H9 (cell line): ENCODE results near the gene MIPOL1. TPM values are rescaled to one million over a fixed set of nuclear protein-coding genes. Genes with fewer than 3 reads are reported as not detected.

Experiments
- DNase-seq: peaks from one replicate; pipeline ENCODE4 v3.0.0-alpha.2; 2017
- H2AFZ ChIP-seq: one replicate; pipeline ENCODE4 v1.6.1; 2013; ENCODE audit warnings: mild to moderate bottlenecking, low read length, control low read depth, moderate library complexity
- H2AK5ac ChIP-seq: 2 replicates; pipeline ENCODE4 v1.6.1; 2013; ENCODE audit warnings: low read length, control low read depth, mixed read lengths; ENCODE audit not compliant: insufficient read length
- H2BK120ac ChIP-seq: one replicate; pipeline ENCODE4 v1.6.1; 2013; ENCODE audit warnings: low read depth, mild to moderate bottlenecking, low read length, control low read depth, inconsistent platforms; ENCODE audit not compliant: poor library complexity, severe bottlenecking
- H2BK12ac ChIP-seq: 2 replicates; pipeline ENCODE4 v1.6.1; 2013; ENCODE audit warnings: low read length, control low read depth, mixed read lengths, low read depth; ENCODE audit not compliant: insufficient read length
- H2BK15ac ChIP-seq: 2 replicates; pipeline ENCODE4 v1.6.1; 2013; ENCODE audit warnings: low read depth, low read length, control low read depth
- H2BK20ac ChIP-seq: one replicate; pipeline ENCODE4 v1.6.1; 2013; ENCODE audit warnings: low read depth, mild to moderate bottlenecking, low read length, control low read depth, inconsistent platforms; ENCODE audit not compliant: poor library complexity, severe bottlenecking
- H2BK5ac ChIP-seq: 2 replicates; pipeline ENCODE4 v1.6.1; 2013; ENCODE audit warnings: low read length, control low read depth, mixed read lengths; ENCODE audit not compliant: insufficient read length
- H3K14ac ChIP-seq: 2 replicates; pipeline ENCODE4 v1.6.1; 2013; ENCODE audit warnings: low read length, control low read depth; ENCODE audit not compliant: insufficient read depth
- H3K18ac ChIP-seq: 2 replicates; pipeline ENCODE4 v1.6.1; 2013; ENCODE audit warnings: low read depth, mild to moderate bottlenecking, mixed read lengths, low read length, control low read depth; ENCODE audit not compliant: insufficient read length
- H3K23ac ChIP-seq: 2 replicates; pipeline ENCODE4 v1.6.1; 2013; ENCODE audit warnings: low read length, control low read depth, mixed read lengths, low read depth; ENCODE audit not compliant: insufficient read length
- H3K23me2 ChIP-seq: 2 replicates; pipeline ENCODE4 v1.6.1; 2013; ENCODE audit warnings: low read depth, mild to moderate bottlenecking, mixed read lengths, low read length, control low read depth; ENCODE audit not compliant: insufficient read length, poor library complexity, severe bottlenecking
- H3K27ac ChIP-seq: 2 replicates; pipeline ENCODE4 v1.5.1; 2013; ENCODE audit warnings: low read length, control low read depth, mixed read lengths, low read depth; ENCODE audit not compliant: insufficient read length
- H3K27me3 ChIP-seq: 2 replicates; pipeline ENCODE4 v1.6.1; 2013; ENCODE audit warnings: low read length, control low read depth, inconsistent platforms; ENCODE audit not compliant: insufficient read depth
- H3K4ac ChIP-seq: 2 replicates; pipeline ENCODE4 v1.6.1; 2013; ENCODE audit warnings: low read depth, mild to moderate bottlenecking, control low read depth, inconsistent platforms, low read length, moderate library complexity
- H3K4me1 ChIP-seq: 2 replicates; pipeline ENCODE4 v1.6.1; 2013; ENCODE audit warnings: low read length, control low read depth, inconsistent platforms; ENCODE audit not compliant: insufficient read depth
- H3K4me2 ChIP-seq: 2 replicates; pipeline ENCODE4 v1.6.1; 2013; ENCODE audit warnings: low read length, control low read depth, mixed read lengths; ENCODE audit not compliant: insufficient read length, insufficient read depth
- H3K56ac ChIP-seq: 2 replicates; pipeline ENCODE4 v1.6.1; 2013; ENCODE audit warnings: low read depth, mild to moderate bottlenecking, mixed read lengths, low read length, control low read depth; ENCODE audit not compliant: insufficient read length
- H3K79me1 ChIP-seq: 2 replicates; pipeline ENCODE4 v1.6.1; 2013; ENCODE audit warnings: low read depth, mild to moderate bottlenecking, moderate library complexity, low read length, control low read depth, inconsistent platforms; ENCODE audit not compliant: insufficient read depth, poor library complexity, severe bottlenecking
- H3K79me2 ChIP-seq: 2 replicates; pipeline ENCODE4 v1.6.1; 2013; ENCODE audit warnings: low read length, control low read depth, inconsistent platforms; ENCODE audit not compliant: insufficient read depth
- H3K9ac ChIP-seq: 2 replicates; pipeline ENCODE4 v1.6.1; 2013; ENCODE audit warnings: low read length, control low read depth, mixed read lengths; ENCODE audit not compliant: insufficient read length; ENCODE audit errors: extremely low read depth
- H3K9me3 ChIP-seq: one replicate; pipeline ENCODE4 v1.6.1; 2013; ENCODE audit warnings: low read depth, low read length, inconsistent platforms; ENCODE audit not compliant: control insufficient read depth
- H3T11ph ChIP-seq: one replicate; pipeline ENCODE4 v1.6.1; 2013; ENCODE audit warnings: mild to moderate bottlenecking, low read length, control low read depth, inconsistent platforms
- H4K20me1 ChIP-seq: one replicate; pipeline ENCODE4 v1.6.1; 2013; ENCODE audit not compliant: control insufficient read depth, insufficient read length, insufficient read depth
- H4K5ac ChIP-seq: 2 replicates; pipeline ENCODE4 v1.6.1; 2013; ENCODE audit warnings: low read depth, mild to moderate bottlenecking, mixed read lengths, low read length, control low read depth; ENCODE audit not compliant: insufficient read length
- H4K8ac ChIP-seq: replicated peaks from 2 replicates; pipeline ENCODE4 v1.6.1; 2013; ENCODE audit warnings: low read length, control low read depth, mixed read lengths, low read depth; ENCODE audit not compliant: insufficient read length
- H4K91ac ChIP-seq: 2 replicates; pipeline ENCODE4 v1.6.1; 2013; ENCODE audit warnings: low read depth, mild to moderate bottlenecking, moderate library complexity, mixed read lengths, low read length, control low read depth; ENCODE audit not compliant: insufficient read length
- H3K27ac Mint-ChIP-seq, 3 experiments: 2 replicates in 2 of 3; 3 replicates in 1 of 3; pipeline ENCODE4 v1.8.0; 2020 to 2021; ENCODE audit warnings: mixed read lengths in 3 of 3, mild to moderate bottlenecking in 1 of 3, moderate library complexity in 1 of 3
- H3K27me3 Mint-ChIP-seq: 2 replicates; pipeline ENCODE4 v1.8.0; 2021; ENCODE audit warnings: low read depth, mild to moderate bottlenecking, moderate library complexity, mixed read lengths
- H3K36me3 Mint-ChIP-seq, 3 experiments: 2 replicates in 2 of 3; 3 replicates in 1 of 3; pipeline ENCODE4 v1.8.0; 2020 to 2021; ENCODE audit warnings: low read depth in 3 of 3, mixed read lengths in 3 of 3; ENCODE audit not compliant: insufficient read depth in 1 of 3
- H3K4me1 Mint-ChIP-seq, 2 experiments: 2 replicates each; pipeline ENCODE4 v1.8.0; 2020; ENCODE audit warnings: mixed read lengths in 2 of 2
- H3K4me3 Mint-ChIP-seq, 2 experiments: 2 replicates in 1 of 2; 3 replicates in 1 of 2; pipeline ENCODE4 v1.8.0; 2020 to 2021; ENCODE audit warnings: mild to moderate bottlenecking in 2 of 2, mixed read lengths in 2 of 2, moderate library complexity in 1 of 2
- H3K9me3 Mint-ChIP-seq, 2 experiments: 2 replicates in 1 of 2; 3 replicates in 1 of 2; pipeline ENCODE4 v1.8.0; 2020; ENCODE audit warnings: mild to moderate bottlenecking in 2 of 2, mixed read lengths in 2 of 2, moderate library complexity in 1 of 2
- WGBS: extraction: QIAGEN DNeasy Blood & Tissue Kit; methylation state at CpG from one replicate; pipeline ENCODE4 v1.1.7; 2013; ENCODE audit warnings: missing lambda C conversion rate, low lambda C conversion rate, mixed read lengths; ENCODE audit not compliant: insufficient read length; ENCODE audit errors: extremely low coverage; 5-methylcytosine and 5-hydroxymethylcytosine counted together
- total RNA-seq: library from RNA; stranded (reverse); gene quantifications from 2 replicates; pipeline ENCODE4 v1.2.1, GENCODE V29; 2021
- TF ChIP-seq, protein P1 (sequence below): fragments of 200-600 bp; sonication (generic); conservative IDR thresholded peaks from 3 replicates; pipeline ENCODE4 v1.8.0; 2021; ENCODE audit warnings: antibody characterized with exemption, mild to moderate bottlenecking

MIPOL1 gene
- total RNA-seq, 1 experiment from 2014 or later: 15.6 TPM

DNA sequence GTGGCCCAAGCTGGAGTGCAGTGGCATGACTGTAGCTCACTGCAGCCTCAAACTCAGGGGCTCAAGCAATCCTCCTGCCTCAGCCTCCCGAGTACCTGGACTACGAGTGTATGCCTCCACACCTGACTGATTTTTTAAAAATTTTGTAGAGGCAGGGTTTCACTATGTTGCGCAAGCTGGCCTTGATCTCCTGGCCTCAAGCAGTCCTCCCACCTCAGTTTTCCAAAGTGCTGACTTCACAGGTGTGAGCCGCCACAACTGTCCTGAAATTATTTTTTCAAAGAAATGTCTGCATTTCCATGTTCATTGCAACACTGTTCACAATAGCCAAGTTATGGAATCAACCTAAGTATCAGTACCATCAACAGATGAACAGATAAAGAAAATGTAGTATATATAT, 285.9 kb downstream of the MIPOL1 start:
- H3K4me2 ChIP-seq: no peak overlapping the region
- TF ChIP-seq, protein P1, sequence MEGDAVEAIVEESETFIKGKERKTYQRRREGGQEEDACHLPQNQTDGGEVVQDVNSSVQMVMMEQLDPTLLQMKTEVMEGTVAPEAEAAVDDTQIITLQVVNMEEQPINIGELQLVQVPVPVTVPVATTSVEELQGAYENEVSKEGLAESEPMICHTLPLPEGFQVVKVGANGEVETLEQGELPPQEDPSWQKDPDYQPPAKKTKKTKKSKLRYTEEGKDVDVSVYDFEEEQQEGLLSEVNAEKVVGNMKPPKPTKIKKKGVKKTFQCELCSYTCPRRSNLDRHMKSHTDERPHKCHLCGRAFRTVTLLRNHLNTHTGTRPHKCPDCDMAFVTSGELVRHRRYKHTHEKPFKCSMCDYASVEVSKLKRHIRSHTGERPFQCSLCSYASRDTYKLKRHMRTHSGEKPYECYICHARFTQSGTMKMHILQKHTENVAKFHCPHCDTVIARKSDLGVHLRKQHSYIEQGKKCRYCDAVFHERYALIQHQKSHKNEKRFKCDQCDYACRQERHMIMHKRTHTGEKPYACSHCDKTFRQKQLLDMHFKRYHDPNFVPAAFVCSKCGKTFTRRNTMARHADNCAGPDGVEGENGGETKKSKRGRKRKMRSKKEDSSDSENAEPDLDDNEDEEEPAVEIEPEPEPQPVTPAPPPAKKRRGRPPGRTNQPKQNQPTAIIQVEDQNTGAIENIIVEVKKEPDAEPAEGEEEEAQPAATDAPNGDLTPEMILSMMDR: no peak
- no peak overlapping the region for H2AK5ac ChIP-seq
- H3K9ac ChIP-seq: no peak overlapping the region
- no peaks in the 10 kb centered on the region for H3K9me3 ChIP-seq
- no peak overlapping the region for H4K91ac ChIP-seq
- H3K27ac Mint-ChIP-seq: no peak overlapping the region
- no peak overlapping the region for H2BK12ac ChIP-seq
- no peaks in the 10 kb centered on the region for H4K20me1 ChIP-seq
- H3K18ac ChIP-seq: no peak overlapping the region
- no peak overlapping the region for H4K8ac ChIP-seq
- peaks cover 0 to 5% (median 0%) of the 10 kb centered on the region in 3 experiments; a peak in 3 of 7 replicates for H3K36me3 Mint-ChIP-seq
- H2BK20ac ChIP-seq: no peak overlapping the region
- H3K14ac ChIP-seq: no peak overlapping the region
- no peaks in the 10 kb centered on the region for H3K4me1 ChIP-seq
- H2BK5ac ChIP-seq: no peak overlapping the region
- H3K27me3 ChIP-seq: no peaks in the 10 kb centered on the region
- no peak overlapping the region for H3K27ac ChIP-seq
- H3K4ac ChIP-seq: no peak overlapping the region
- H3K79me2 ChIP-seq: no peaks in the 10 kb centered on the region
- H3K23ac ChIP-seq: no peak overlapping the region
- no peak overlapping the region for H3K4me3 Mint-ChIP-seq
- no peak overlapping the region for H2BK120ac ChIP-seq
- H3K56ac ChIP-seq: no peak overlapping the region
- H3K9me3 Mint-ChIP-seq: 0 out of 5 replicates have a peak, but pooled peaks cover 0 to 3% of the 10 kb centered on the region in 2 experiments
- H3T11ph ChIP-seq: no peak overlapping the region
- DNase-seq: no peak
- no peaks in the 10 kb centered on the region for H3K4me1 Mint-ChIP-seq
- H3K79me1 ChIP-seq: no peaks in the 10 kb centered on the region
- H3K27me3 Mint-ChIP-seq: no peaks in the 10 kb centered on the region
- no peak overlapping the region for H2AFZ ChIP-seq
- WGBS: no CpG with 5 or more reads among the region's 4 CpGs
- no peak overlapping the region for H2BK15ac ChIP-seq
- H3K23me2 ChIP-seq: no peaks in the 10 kb centered on the region
- H4K5ac ChIP-seq: no peak overlapping the region
